Left lung (tissue), 10 donors: ENCODE measurements around the gene NPM1. TPM values are rescaled to one million over a fixed set of nuclear protein-coding genes. Genes with fewer than 3 reads are reported as not detected.

Source experiments
- ATAC-seq: fragments of 200-7000 bp; cut with Tn5 transposase; one replicate; pipeline ENCODE4 v1.9.1; 2020; ENCODE audit warnings: moderate library complexity
- DNase-seq, 4 donors: peaks; one replicate each; pipeline ENCODE4 v3.0.0-alpha.2; 2013 to 2020
- H3K27ac ChIP-seq, 2 donors: fragments of 200-600 bp; sonication (generic) in 1 of 2; one replicate each; pipeline versions ENCODE4 v1.5.0 to v1.8.0; 2020 to 2021
- H3K27me3 ChIP-seq, 2 donors: fragments of 200-600 bp; sonication (generic) in 1 of 2; one replicate each; pipeline versions ENCODE4 v1.5.0 to v1.8.0; 2020 to 2021
- H3K36me3 ChIP-seq, 2 donors: fragments of 200-600 bp; sonication (generic) in 1 of 2; one replicate each; pipeline versions ENCODE4 v1.5.0 to v1.8.0; 2020 to 2021
- H3K4me1 ChIP-seq, 2 donors: fragments of 200-600 bp; one replicate each; pipeline ENCODE4 v1.8.0; 2021
- H3K4me3 ChIP-seq, 2 donors: fragments of 200-600 bp; sonication (generic) in 1 of 2; one replicate each; pipeline versions ENCODE4 v1.5.0 to v1.8.0; 2020 to 2021; ENCODE audit warnings: mild to moderate bottlenecking in 1 of 2
- H3K9me3 ChIP-seq, 2 donors: fragments of 200-600 bp; sonication (generic) in 1 of 2; one replicate each; pipeline versions ENCODE4 v1.5.0 to v1.8.0; 2020 to 2021
- CTCF ChIP-seq, 2 donors: fragments of 200-600 bp; sonication (generic) in 1 of 2; IDR thresholded peaks; one replicate each; pipeline versions ENCODE4 v1.5.0 to v1.8.0; 2021; ENCODE audit warnings: antibody characterized with exemption in 2 of 2
- intact Hi-C, 2 donors: fragments of 100-400 bp; cut with DNase I; formaldehyde crosslinking; loops; one replicate each; pipeline versions ENCODE4 v1.11.2 to v1.14.2; 2022
- polyA plus RNA-seq, 6 donors: library from polyadenylated mRNA; unstranded; fragments of 120-200 nt; gene quantifications; one replicate each; pipeline ENCODE4 v1.2.1, GENCODE V29; 2013; ENCODE audit not compliant: insufficient read length in 6 of 6
- total RNA-seq, 2 donors: library from RNA; stranded (reverse); fragmentation: NEBNext Ultra II Directional; extraction: Animal tissue kit (Norgen Biotek cat#: 25700); gene quantifications; one replicate each; pipeline ENCODE4 v1.2.1, GENCODE V29; 2021
- donor health status: DM: no; HTN: yes; CAD: no.
- donor health status: DM: no; HTN: no; CAD: no.

The NPM1 gene
- total and polyA plus RNA-seq, 8 donors, result 580 to 2,178 (median 1,976) TPM

- H3K27ac ChIP-seq, result no peak overlapping the region
- no peaks in the 10 kb centered on the region for H3K27me3 ChIP-seq
- ATAC-seq (no peak), DNase-seq (no peak)
- no peaks in the 10 kb centered on the region for H3K4me1 ChIP-seq
- H3K9me3 ChIP-seq, result no peaks in the 10 kb centered on the region
- no peak overlapping the region for H3K4me3 ChIP-seq
- H3K36me3 ChIP-seq, result no peaks in the 10 kb centered on the region
- TF ChIP-seq CTCF (IDR thresholded peaks at IDR 0.05), result no peak
- intact Hi-C loops, result no loop called here
Measured at GRCh38 chr5:171435908-171436307, 48.3 kb downstream of the NPM1 start.

- no peaks in the 10 kb centered on the region for H3K9me3 ChIP-seq
- no peaks in the 10 kb centered on the region for H3K4me1 ChIP-seq
- DNase-seq (peak in 2 of 4 donors; percentile 42 to 47), ATAC-seq (peak; percentile 83)
- TF ChIP-seq CTCF (IDR thresholded peaks at IDR 0.05), result no peak
- H3K27ac ChIP-seq, result no peak overlapping the region
- H3K36me3 ChIP-seq, result no peaks in the 10 kb centered on the region
- H3K27me3 ChIP-seq, result no peaks in the 10 kb centered on the region
- intact Hi-C loops, result no loop called here
- no peak overlapping the region for H3K4me3 ChIP-seq
Measured at GRCh38 chr5:171436804-171437285, 49.2 kb downstream of the NPM1 start.

- DNase-seq, result no peak
- Histone ChIP-seq H3K9me3 (no peaks in the 10 kb centered on the region), H3K27ac (no peak overlapping the region), H3K27me3 (no peaks in the 10 kb centered on the region), H3K4me3 (no peak overlapping the region), H3K36me3 (no peaks in the 10 kb centered on the region), H3K4me1 (no peaks in the 10 kb centered on the region)
- ATAC-seq, result peak; percentile 58
- intact Hi-C loops, result no loop called here
- TF ChIP-seq CTCF (IDR thresholded peaks at IDR 0.05), result no peak
Measured at GRCh38 chr5:171437286-171437821, 49.7 kb downstream of the NPM1 start.

- H3K36me3 ChIP-seq, result no peaks in the 10 kb centered on the region
- intact Hi-C loops, result no loop called here
- H3K9me3 ChIP-seq, result no peaks in the 10 kb centered on the region
- ATAC-seq, result no peak
- no peaks in the 10 kb centered on the region for H3K4me1 ChIP-seq
- no peaks in the 10 kb centered on the region for H3K27me3 ChIP-seq
- DNase-seq, result no peak
- no peak overlapping the region for H3K27ac ChIP-seq
- no peak overlapping the region for H3K4me3 ChIP-seq
- TF ChIP-seq CTCF (IDR thresholded peaks at IDR 0.05), result no peak
Measured at GRCh38 chr5:171438738-171439137, 51.1 kb downstream of the NPM1 start.

GRCh38 chr5:171441246-171441791 is 53.7 kb downstream of the NPM1 start:
- TF ChIP-seq CTCF (IDR thresholded peaks at IDR 0.05), result no peak
- no peaks in the 10 kb centered on the region for H3K36me3 ChIP-seq
- H3K4me3 ChIP-seq, result no peak overlapping the region
- DNase-seq, result peak in 1 of 4 donors; percentile 65
- H3K27me3 ChIP-seq, result no peaks in the 10 kb centered on the region
- H3K9me3 ChIP-seq, result no peaks in the 10 kb centered on the region
- intact Hi-C loops, result no loop called here
- no peak for ATAC-seq
- H3K27ac ChIP-seq, result no peak overlapping the region
- no peaks in the 10 kb centered on the region for H3K4me1 ChIP-seq
